Endothelial cell of umbilical vein (primary cell): ENCODE results near the gene OR51D1. TPM values are rescaled to one million over a fixed set of nuclear protein-coding genes. Genes with fewer than 3 reads are reported as not detected.

Experiments used
- BruUV-seq: library from RNA; stranded (reverse); fragments of 400-500 nt; replicated peaks from 2 replicates; lab custom pipeline; 2021; lab: Mats Ljungman, UMichigan
- CTCF ChIA-PET: fragments of 300-600, 350-600 bp; sonication (Branson Sonifier 250); formaldehyde crosslinking; loops from one replicate; lab custom pipeline; 2021; ENCODE audit warnings: antibody characterized with exemption, inconsistent platforms; lab: Charles Lee
- POLR2A ChIA-PET: fragments of 300-600, 350-600 bp; sonication (Branson Sonifier 250); formaldehyde crosslinking; loops from one replicate; lab custom pipeline; 2021; ENCODE audit warnings: antibody characterized with exemption, inconsistent platforms; lab: Charles Lee
- DNase-seq: peaks from one replicate; pipeline ENCODE4 v3.0.0-alpha.2; 2011; ENCODE audit warnings: low read depth, low spot score
- FAIRE-seq: peaks from 2 replicates; lab custom pipeline; 2011; peaks lifted over from hg19 to GRCh38; lab: Jason Lieb, UNC
- H2AFZ ChIP-seq: 2 replicates; pipeline ENCODE4 v1.6.0; 2012; ENCODE audit warnings: low read depth, low read length, control low read depth, inconsistent platforms
- H3K27ac ChIP-seq: 2 replicates; pipeline ENCODE4 v1.5.1; 2011; ENCODE audit warnings: low read depth, mild to moderate bottlenecking, control low read depth, low read length, moderate library complexity; ENCODE audit not compliant: insufficient read depth
- H3K27me3 ChIP-seq, 2 experiments: 2 replicates each; pipeline versions ENCODE4 v1.6.0 to v1.6.1; 2011; ENCODE audit warnings: low read length in 2 of 2, mixed read lengths in 1 of 2; ENCODE audit not compliant: control insufficient read depth in 2 of 2, insufficient read depth in 2 of 2
- H3K36me3 ChIP-seq, 2 experiments: 2 replicates in 1 of 2; 3 replicates in 1 of 2; pipeline ENCODE4 v1.5.1; 2011; ENCODE audit warnings: low read length in 2 of 2, mild to moderate bottlenecking in 1 of 2, moderate library complexity in 1 of 2; ENCODE audit not compliant: control insufficient read depth in 2 of 2, insufficient read depth in 2 of 2; ENCODE audit errors: extremely low read depth in 1 of 2
- H3K4me1 ChIP-seq: 3 replicates; pipeline ENCODE4 v1.5.1; 2011; ENCODE audit warnings: mild to moderate bottlenecking, low read length; ENCODE audit not compliant: control insufficient read depth, insufficient read depth; ENCODE audit errors: extremely low read depth
- H3K4me2 ChIP-seq: 2 replicates; pipeline ENCODE4 v1.6.1; 2011; ENCODE audit warnings: low read length, control low read depth, mixed read lengths; ENCODE audit not compliant: insufficient read depth
- H3K4me3 ChIP-seq, 3 experiments: fragments of 200-600 bp in 1 of 3; sonication (generic), shearing (Covaris generic) in 1 of 3; replicated peaks in 1 of 3; 2 replicates each; pipeline ENCODE4 v1.5.1; 2011 to 2016; ENCODE audit warnings: control low read depth in 3 of 3, low read length in 3 of 3, mild to moderate bottlenecking in 2 of 3, inconsistent platforms in 1 of 3, low read depth in 1 of 3, moderate library complexity in 1 of 3; ENCODE audit not compliant: insufficient read depth in 1 of 3
- H3K79me2 ChIP-seq: 2 replicates; pipeline ENCODE4 v1.6.0; 2012; ENCODE audit warnings: low read length, inconsistent platforms; ENCODE audit not compliant: control insufficient read depth, insufficient read depth
- H3K9ac ChIP-seq: replicated peaks from 2 replicates; pipeline ENCODE3; 2011; ENCODE audit warnings: low read length, control low read depth; ENCODE audit not compliant: insufficient read depth; ENCODE audit errors: extremely low read depth
- H3K9me1 ChIP-seq: replicated peaks from 3 replicates; pipeline ENCODE4 v1.6.0; 2011; ENCODE audit warnings: mild to moderate bottlenecking, low read length; ENCODE audit not compliant: control insufficient read depth, insufficient read depth; ENCODE audit errors: extremely low read depth
- H3K9me3 ChIP-seq: replicated peaks from 2 replicates; pipeline ENCODE4 v1.5.1; 2012; ENCODE audit warnings: low read length, inconsistent platforms; ENCODE audit not compliant: control insufficient read depth, insufficient read depth
- H4K20me1 ChIP-seq: replicated peaks from 2 replicates; pipeline ENCODE3; 2011; ENCODE audit warnings: mild to moderate bottlenecking, low read length; ENCODE audit not compliant: control insufficient read depth, insufficient read depth; ENCODE audit errors: extremely low read depth
- CTCF ChIP-seq, 2 donors: IDR thresholded peaks; 1 replicate in 1 of 2; 2 replicates in 1 of 2; pipeline ENCODE4 v1.5.1; 2011; ENCODE audit warnings: low read length in 2 of 2, mild to moderate bottlenecking in 2 of 2, moderate library complexity in 2 of 2, control low read depth in 1 of 2, inconsistent platforms in 1 of 2, low read depth in 1 of 2; ENCODE audit not compliant: insufficient read depth in 1 of 2; ENCODE audit errors: extremely low read depth in 1 of 2
- JUN ChIP-seq: IDR thresholded peaks from 2 replicates; pipeline ENCODE4 v1.6.1; 2011; ENCODE audit warnings: borderline replicate concordance, low read depth; ENCODE audit not compliant: insufficient read length, insufficient read depth
- POLR2A ChIP-seq: IDR thresholded peaks from 2 replicates; pipeline ENCODE4 v1.6.1; 2012; ENCODE audit warnings: low read depth, mild to moderate bottlenecking, control low read depth, low read length
- POLR2AphosphoS5 ChIP-seq: IDR thresholded peaks from 2 replicates; pipeline ENCODE4 v1.6.1; 2012; ENCODE audit warnings: low read depth, mild to moderate bottlenecking, control low read depth, low read length, moderate library complexity; ENCODE audit not compliant: insufficient read depth
- dilution Hi-C: fragments of 300-500 bp; cut with MboI; formaldehyde crosslinking; loops from one replicate; pipeline ENCODE4 v1.15.0; 2019; ENCODE audit warnings: low sequenced_read_pairs; ENCODE audit not compliant: extremely low pct_ligation_motif_present
- intact Hi-C: fragments of 100-400 bp; cut with micrococcal nuclease; formaldehyde crosslinking; loops from one replicate; pipeline ENCODE4 v1.10.0; 2022
- polyA plus RNA-seq, 4 experiments: library from polyadenylated mRNA; depleted of rRNA in 3 of 4; stranded (reverse) in 3 of 4; unstranded in 1 of 4; fragments of >200 nt; gene quantifications; 2 replicates each; pipeline versions ENCODE4 v1.2.1 to v1.2.3, GENCODE V29; 2011 to 2012; ENCODE audit warnings: missing spikeins in 1 of 4
- total RNA-seq: library from RNA; stranded (reverse); gene quantifications from 2 replicates; pipeline ENCODE4 v1.2.3, GENCODE V29; 2021

OR51D1 gene
- total and polyA plus RNA-seq, 2 donors (not counting 3 experiments of a cell fraction or from before 2014, with no cell fraction given) = not detected

- peak within 1 kb of the TSS; percentile 98 for H2AFZ ChIP-seq
- H3K4me1 ChIP-seq = peaks cover 10% of the 10 kb centered on the region
- dilution Hi-C loops (no loop called here), intact Hi-C loops (loop anchor here (2.0 to 10.0 kb wide), 4 partner anchors 126 to 1627 kb away; partner anchors contain the start of genes CNGA4, FHIP1B, OR52K1 and TRIM21)
- H4K20me1 ChIP-seq = no peaks in the 10 kb centered on the region
- peak within 1 kb of the TSS; percentile 83 for H3K27ac ChIP-seq
- TF ChIP-seq POLR2AphosphoS5 = peak; percentile 76
- TF ChIP-seq CTCF (IDR thresholded peaks at IDR 0.05; ENCODE audit: extremely low read depth in 1 of 2, insufficient read depth in 1 of 2, low read depth in 1 of 2, low read length in 2 of 2) = no peak
- peak; percentile 81 for TF ChIP-seq POLR2A
- no peak for TF ChIP-seq JUN
- H3K36me3 ChIP-seq = peaks cover 0 to 5% of the 10 kb centered on the region in 2 experiments
- peak within 1 kb of the TSS; percentile 97 for H3K4me2 ChIP-seq
- H3K9ac ChIP-seq = peak within 1 kb of the TSS; percentile 95
- no peaks in the 10 kb centered on the region for H3K9me3 ChIP-seq
- FAIRE-seq (peak; percentile 93), DNase-seq (peak; percentile 95)
- H3K27me3 ChIP-seq = no peaks in the 10 kb centered on the region
- ChIA-PET CTCF (interaction anchor here (1.0 to 4.5 kb wide), 5 partner anchors 20 to 426 kb away, joined by 3 to 19 read pairs (median 3); partner anchors contain the start of gene OR51D1), POLR2A (no interaction called here)
- peak within 1 kb of the TSS; percentile 59 to 93 (median 88) for H3K4me3 ChIP-seq
- no peaks in the 10 kb centered on the region for H3K9me1 ChIP-seq
- TSS peak; percentile 63 for BruUV-seq
- no peaks in the 10 kb centered on the region for H3K79me2 ChIP-seq
Observed at GRCh38 chr11:4607781-4608666, 29.3 kb upstream of the OR51D1 start, which contains the start of gene TRIM68. Gene TRIM68 (minus strand): TSS chr11:4608231. CDS start chr11:4605504, 2,727 bp downstream.
